HG02938 (cell line): ENCODE data around the gene CDC42BPB.
"Not testable (repeated sequence)": the region's sequence is repeated elsewhere in the genome, so short reads cannot be mapped to it uniquely, and the experiment has no call there.

ENCODE experiments used
- ATAC-seq: cut with Tn5 transposase; IDR thresholded peaks from one replicate; pipeline ENCODE4 v1.9.1; 2021; ENCODE audit warnings: mild to moderate bottlenecking, moderate library complexity; ENCODE audit not compliant: unreplicated experiment

Gene CDC42BPB

GRCh38 chr14:102930753-102931579 lies 126.4 kb downstream of the CDC42BPB start:
- no peak for ATAC-seq

GRCh38 chr14:102930138-102930752 lies 127.1 kb downstream of the CDC42BPB start:
- ATAC-seq = no peak

- no peak for ATAC-seq
Measured at GRCh38 chr14:102929241-102930137, 127.9 kb downstream of the CDC42BPB start.

DNA sequence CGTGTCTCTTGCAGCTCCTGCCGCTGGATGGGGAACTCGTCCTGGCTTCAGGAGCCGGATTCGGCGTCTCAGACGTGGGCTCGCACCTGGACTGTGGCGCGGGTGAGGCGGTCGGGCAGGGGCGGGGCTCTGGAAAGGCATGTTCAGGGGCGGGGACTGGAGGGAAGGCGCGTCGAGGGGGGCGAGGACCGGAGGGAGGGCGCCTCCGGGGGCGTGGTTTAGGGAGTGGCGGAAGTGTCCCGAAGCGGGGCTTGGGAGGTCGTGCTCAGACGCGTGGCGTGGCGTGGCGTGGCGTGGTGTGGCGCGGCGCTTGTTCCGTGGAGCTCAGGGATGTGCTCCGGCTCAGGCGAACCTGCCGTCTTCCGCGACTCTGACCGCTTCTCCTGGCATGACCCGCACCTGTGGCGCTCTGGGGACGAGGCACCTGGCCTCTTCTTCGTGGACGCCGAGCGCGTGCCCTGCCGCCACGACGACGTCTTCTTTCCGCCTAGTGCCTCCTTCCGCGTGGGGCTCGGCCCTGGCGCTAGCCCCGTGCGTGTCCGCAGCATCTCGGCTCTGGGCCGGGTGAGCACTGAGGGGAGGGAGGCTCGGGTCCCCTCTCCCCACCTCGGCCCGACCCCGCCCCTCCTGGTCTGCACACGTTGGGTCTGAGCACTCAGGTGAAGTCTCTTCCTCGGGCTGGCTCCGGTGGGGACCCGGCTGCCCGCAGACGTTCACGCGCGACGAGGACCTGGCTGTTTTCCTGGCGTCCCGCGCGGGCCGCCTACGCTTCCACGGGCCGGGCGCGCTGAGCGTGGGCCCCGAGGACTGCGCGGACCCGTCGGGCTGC lies 128.7 kb downstream of the CDC42BPB start:
- no peak for ATAC-seq

DNA sequence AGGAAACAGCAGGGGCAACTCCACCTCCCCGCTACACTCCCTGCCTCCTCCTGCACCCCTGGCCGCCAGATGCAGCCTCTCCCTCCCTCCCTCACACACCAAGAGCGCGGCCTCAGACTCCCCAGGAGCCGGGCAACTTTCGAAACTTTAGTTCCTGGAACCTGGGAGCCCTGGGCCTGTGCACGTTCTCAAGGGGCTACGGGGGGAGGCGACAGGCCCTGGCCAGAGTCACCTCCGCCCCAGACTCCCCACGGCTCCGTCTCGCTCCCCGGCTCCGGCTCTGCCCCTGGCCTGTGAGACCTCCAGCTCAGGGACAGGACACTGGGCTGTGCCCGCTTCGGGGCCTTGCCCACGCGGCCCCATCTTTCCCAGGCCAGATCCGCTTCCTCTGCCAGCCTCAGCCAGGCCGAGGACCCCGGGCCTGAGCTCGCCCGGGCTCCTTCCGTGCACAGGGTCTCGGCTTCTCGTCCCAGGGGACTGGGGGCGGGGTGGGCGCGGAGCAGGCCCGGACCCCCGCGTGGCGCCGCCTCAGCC lies 129.4 kb downstream of the CDC42BPB start:
- ATAC-seq = no peak

DNA sequence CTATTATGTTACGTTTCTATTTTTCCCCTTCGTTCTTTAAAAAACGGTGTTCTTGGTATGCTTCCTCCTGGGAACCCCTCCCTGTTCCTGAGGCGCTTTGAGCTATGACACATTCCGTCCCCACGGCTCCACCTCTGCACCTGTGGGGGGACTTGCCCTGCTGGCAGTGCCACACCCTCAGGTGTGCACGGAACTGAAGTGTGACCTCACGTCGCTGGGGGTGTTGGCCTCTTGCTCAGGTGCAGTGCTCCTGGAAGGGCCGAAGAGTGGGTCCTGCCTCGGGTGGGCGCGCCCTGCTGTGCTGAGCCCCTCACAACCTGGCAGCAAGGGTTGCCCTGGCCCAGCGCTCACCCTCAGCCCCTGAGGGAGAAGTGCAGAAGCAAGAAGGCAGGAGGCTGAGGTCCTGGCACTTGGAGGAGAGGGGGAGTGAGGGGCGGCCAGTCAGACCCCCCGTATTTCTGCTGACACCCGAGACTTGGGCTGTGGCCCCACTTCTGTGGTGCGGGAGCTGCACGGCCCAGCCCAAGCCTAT lies 129.9 kb downstream of the CDC42BPB start:
- no peak for ATAC-seq

- ATAC-seq = not testable (repeated sequence)
Measured at GRCh38 chr14:102926840-102927239, 130.5 kb downstream of the CDC42BPB start.

DNA sequence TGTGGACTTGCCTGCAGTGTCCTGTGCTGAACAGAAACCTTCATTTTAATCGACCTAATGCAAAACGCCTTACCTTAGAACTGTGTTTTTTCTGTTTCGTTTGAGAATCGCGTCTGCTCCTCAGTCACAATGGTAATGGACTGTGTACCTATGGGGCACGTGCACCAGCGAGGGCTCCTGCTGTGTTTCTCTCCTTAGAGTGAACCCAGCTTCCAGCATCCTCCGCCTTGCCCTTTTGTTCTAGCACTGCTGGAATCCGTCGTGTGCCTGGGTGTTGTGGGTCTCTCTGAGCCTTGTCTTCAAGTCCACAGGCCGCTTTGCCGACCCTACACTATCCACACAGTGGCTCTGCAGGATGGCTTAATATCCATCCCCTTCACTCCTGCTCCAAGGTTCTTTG lies 131.2 kb downstream of the CDC42BPB start:
- ATAC-seq = no peak

- no peak for ATAC-seq
Measured at GRCh38 chr14:102925646-102926045, 131.7 kb downstream of the CDC42BPB start.

- ATAC-seq = no peak
Measured at GRCh38 chr14:102924632-102925588, 132.4 kb downstream of the CDC42BPB start.

DNA sequence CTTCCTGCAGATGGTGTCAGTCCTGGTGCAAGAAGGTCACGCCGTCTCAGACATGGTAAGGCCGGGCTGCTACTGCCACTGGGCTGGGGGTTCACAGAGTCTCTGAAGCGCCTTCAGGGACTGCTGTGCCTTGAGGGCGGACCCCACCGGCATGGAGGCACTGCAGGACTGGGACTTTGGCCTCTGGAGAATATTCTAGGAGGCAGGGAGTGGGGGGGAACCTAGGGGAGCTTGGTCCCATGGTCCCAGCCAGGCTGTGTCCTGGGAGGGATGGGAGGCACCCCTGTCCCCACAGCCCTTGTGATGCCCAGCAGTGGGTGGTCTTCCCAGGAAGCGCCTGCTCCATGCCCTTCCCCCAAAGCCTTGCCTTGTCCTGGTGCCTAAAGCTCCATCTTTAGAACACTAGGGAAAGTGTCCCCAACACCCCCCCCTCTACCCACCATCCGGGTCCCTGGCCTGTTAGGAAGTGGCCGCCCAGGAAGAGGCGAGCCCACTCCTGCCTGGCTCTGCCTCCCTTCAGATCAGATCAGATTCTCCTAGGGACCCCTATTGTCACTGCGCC lies 133.3 kb downstream of the CDC42BPB start:
- ATAC-seq = no peak

- no peak for ATAC-seq
Measured at GRCh38 chr14:102923201-102923924, 134.0 kb downstream of the CDC42BPB start.

DNA sequence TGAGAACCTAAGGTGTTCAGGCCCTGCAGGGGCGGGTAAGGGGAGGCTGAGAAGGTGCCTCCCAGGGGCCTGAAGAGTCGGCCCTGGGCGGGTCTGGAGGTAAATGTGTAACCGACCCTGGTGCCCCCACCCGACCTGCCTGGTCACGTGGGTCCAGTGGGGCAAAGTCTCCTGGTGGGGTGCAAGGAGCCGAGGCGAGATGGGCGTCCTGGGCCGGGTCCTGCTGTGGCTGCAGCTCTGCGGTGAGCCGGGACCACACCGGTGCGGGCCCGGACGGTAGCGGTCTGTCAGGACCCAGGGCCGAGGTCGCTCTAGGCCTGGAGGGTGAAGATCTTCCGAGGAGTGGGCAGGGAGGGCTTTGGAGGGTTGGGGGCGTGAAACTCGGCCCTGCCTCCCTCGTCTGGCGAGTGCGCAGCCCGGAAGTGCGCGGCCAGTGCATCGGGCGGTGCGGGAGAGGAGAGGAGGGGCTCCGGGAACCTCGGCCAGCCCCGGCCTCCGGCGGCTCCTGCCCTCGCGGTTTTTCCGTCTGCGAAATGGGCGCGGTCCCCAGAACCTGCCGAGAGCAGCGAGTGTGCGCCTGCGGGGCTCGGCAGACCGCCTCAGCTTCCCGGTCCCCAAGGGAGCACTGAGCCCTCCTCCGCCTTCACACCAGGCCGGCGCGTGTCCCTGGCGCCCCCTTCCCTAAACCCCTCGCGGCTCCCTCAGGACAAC lies 134.7 kb downstream of the CDC42BPB start, which contains the start of gene AMN:
TSS of gene AMN (plus strand) at position 174 of the 711 bp plus-strand sequence. CDS start at position 200, 26 bp downstream.
- no peak for ATAC-seq

- no peak for ATAC-seq
Measured at GRCh38 chr14:102920998-102921304, 136.4 kb downstream of the CDC42BPB start.

DNA sequence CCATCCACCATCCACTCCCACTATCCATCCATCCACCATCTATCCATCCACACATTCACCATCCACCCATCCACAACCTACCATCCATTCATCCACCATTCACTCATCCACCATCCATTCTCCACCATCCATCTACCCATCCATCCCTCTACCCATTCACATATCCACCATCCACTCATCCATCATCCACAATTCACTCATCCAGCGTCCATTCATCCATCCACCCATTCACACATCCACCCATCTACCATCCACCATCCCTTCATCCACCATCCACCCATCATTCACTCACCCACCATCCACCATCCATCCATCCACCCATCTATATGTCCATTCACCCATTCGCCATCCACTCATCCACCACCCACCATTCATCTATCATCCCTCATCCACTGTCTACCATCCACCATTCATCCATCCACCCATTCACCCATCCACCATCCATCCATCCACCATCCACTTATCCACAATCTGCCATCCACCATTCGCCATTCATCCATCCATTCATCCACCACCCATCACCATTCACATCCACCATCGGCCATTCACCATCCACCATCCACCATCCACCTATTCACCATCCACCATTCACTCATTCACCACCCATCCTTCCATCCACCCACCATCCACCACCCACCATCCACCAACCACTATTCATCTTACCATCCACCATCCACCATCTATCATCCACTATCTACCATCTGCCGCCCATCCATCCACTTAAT lies 136.9 kb downstream of the CDC42BPB start:
- ATAC-seq = no peak

- no peak for ATAC-seq
Measured at GRCh38 chr14:102918438-102918837, 138.9 kb downstream of the CDC42BPB start.
